Measurements from ENCODE around the gene DVL1. TPM values are rescaled to one million over a fixed set of nuclear protein-coding genes. Genes with fewer than 3 reads are reported as not detected.

The DVL1 gene
- total and polyA plus RNA-seq, 2 of the 13 experiments (the other 11 are each of a cell fraction or from before 2014, with no cell fraction given), result 30.8 to 60.4 TPM

DNA sequence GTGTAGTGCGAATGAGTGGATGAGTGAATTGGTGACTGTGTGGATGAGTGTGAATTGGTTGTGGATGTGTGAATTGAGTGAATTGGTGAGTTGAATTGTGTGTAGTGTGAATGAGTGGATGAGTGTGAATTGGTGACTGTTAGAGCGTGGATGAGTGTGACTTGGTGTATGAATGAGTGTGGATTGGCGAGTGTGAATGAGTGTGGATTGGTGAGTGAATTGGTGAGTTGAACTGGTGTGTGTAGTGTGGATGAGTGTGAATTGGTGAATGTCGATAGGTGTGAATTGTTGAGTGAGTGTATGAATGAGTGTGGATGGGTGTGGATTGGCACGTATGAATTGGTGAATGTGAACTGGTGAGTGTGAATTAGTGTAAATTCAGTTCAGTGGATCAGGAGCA, 18.1 kb upstream of the DVL1 start:
- no peak for FAIRE-seq
- BruUV-seq (replicated peaks), result no TSS peak
- Histone ChIP-seq H3K4me1 (ENCODE audit: insufficient read depth, low read length) (peaks cover 12% of the 10 kb centered on the region), H3K9ac (ENCODE audit: insufficient read depth, low read depth, low read length) (no peak overlapping the region), H3K4me3 (replicated peaks in 1 of 3; ENCODE audit: insufficient read depth in 1 of 3, low read depth in 2 of 3, low read length in 3 of 3) (no peak overlapping the region), H4K20me1 (ENCODE audit: insufficient read depth, low read length) (no peaks in the 10 kb centered on the region), H3K9me3 (ENCODE audit: low read length) (no peaks in the 10 kb centered on the region), H3K79me2 (ENCODE audit: insufficient read depth, low read length) (peaks cover 2% of the 10 kb centered on the region), H3K27me3 (ENCODE audit: control insufficient read depth in 1 of 2, insufficient read depth in 2 of 2, low read length in 2 of 2) (no peaks in the 10 kb centered on the region), H3K4me2 (ENCODE audit: low read depth, low read length) (no peak overlapping the region), H3K36me3 (replicated peaks in 1 of 2; ENCODE audit: control insufficient read depth in 1 of 2, insufficient read depth in 2 of 2, low read length in 2 of 2) (peaks cover 0 to 1% of the 10 kb centered on the region in 2 experiments; a peak in 1 of 5 replicates), H2AFZ (ENCODE audit: low read length) (no peak overlapping the region), H3K27ac (ENCODE audit: extremely low read length, insufficient read depth, low read length) (no peak overlapping the region)
- CTCF ChIA-PET (ENCODE audit: low intra/inter-chr PET ratio, low total read pairs), result no interaction called here
- no peak for ATAC-seq
- in situ Hi-C loops (cut with HindIII; ENCODE audit: extremely low pct_ligation_motif_present, low pct_unique_long_range_greater_than_20kb), result no loop called here
- 79% methylated on average over 5 of the region's 5 CpGs for WGBS (ENCODE audit: low lambda C conversion rate)
- POLR2A ChIA-PET, result no interaction called here
- no peak for TF ChIP-seq TBX3 (IDR thresholded peaks at IDR 0.05; ENCODE audit: borderline replicate concordance)
- no peak for TF ChIP-seq ATF3 (CRISPR knock-in tag; IDR thresholded peaks at IDR 0.05)
- TF ChIP-seq ZNF720 (CRISPR knock-in tag; IDR thresholded peaks at IDR 0.05), result no peak
- no peak for TF ChIP-seq SETDB1 (CRISPR knock-in tag; IDR thresholded peaks at IDR 0.05; ENCODE audit: borderline replicate concordance)
- TF ChIP-seq ZNF775 (CRISPR knock-in tag; IDR thresholded peaks at IDR 0.05; ENCODE audit: borderline replicate concordance), result no peak
- TF ChIP-seq SP4 (CRISPR knock-in tag; IDR thresholded peaks at IDR 0.05), result no peak
- TF ChIP-seq ZNF605 (CRISPR knock-in tag; IDR thresholded peaks at IDR 0.05), result no peak
- TF ChIP-seq EP300 (IDR thresholded peaks at IDR 0.05; ENCODE audit: low read depth in 2 of 2, low read length in 2 of 2), result no peak
- no peak for TF ChIP-seq EP300 (CRISPR knock-in tag; IDR thresholded peaks at IDR 0.05; ENCODE audit: borderline replicate concordance)
- no peak for TF ChIP-seq MXI1 (IDR thresholded peaks at IDR 0.05; ENCODE audit: borderline replicate concordance, low read depth, low read length)
- TF ChIP-seq ZNF552 (CRISPR knock-in tag; IDR thresholded peaks at IDR 0.05; ENCODE audit: borderline replicate concordance), result no peak
- TF ChIP-seq ZNF597 (CRISPR knock-in tag; IDR thresholded peaks at IDR 0.05), result no peak
- TF ChIP-seq ZNF121 (CRISPR knock-in tag; IDR thresholded peaks at IDR 0.05), result no peak
- intact Hi-C loops (cut with micrococcal nuclease; ENCODE audit: unreplicated experiment), result no loop called here
- DNase-seq (ENCODE audit: low spot score), result no peak

All from HepG2 (cell line).